Pancreas (tissue), 10 donors: ENCODE data around the gene SVIP. TPM values are rescaled to one million over a fixed set of nuclear protein-coding genes. Genes with fewer than 3 reads are reported as not detected.
A peak's percentile ranks its signal among the peaks of the same experiment; 100 is the strongest.

Experiments used
- ATAC-seq, 4 donors: fragments of 200-7000 bp; cut with Tn5 transposase; one replicate each; pipeline versions ENCODE4 v1.8.0 to v1.9.1; 2020; ENCODE audit warnings: mild to moderate bottlenecking in 4 of 4, moderate library complexity in 4 of 4
- DNase-seq, 6 donors: peaks; one replicate each; pipeline ENCODE4 v3.0.0-alpha.2; 2020
- FAIRE-seq: peaks from 2 replicates; lab custom pipeline; 2012; peaks lifted over from hg19 to GRCh38; lab: Jason Lieb, UNC
- H3K27ac ChIP-seq, 4 donors: fragments of 200-600 bp; sonication (generic); 1 replicate in 3 of 4; 2 replicates in 1 of 4; pipeline versions ENCODE4 v1.5.0 to v1.8.0; 2020
- H3K27me3 ChIP-seq, 4 donors: fragments of 200-600 bp; one replicate each; pipeline ENCODE4 v1.8.0; 2021
- H3K36me3 ChIP-seq, 3 donors: fragments of 200-600 bp; sonication (generic) in 1 of 3; one replicate each; pipeline versions ENCODE4 v1.5.0 to v1.8.0; 2020 to 2021
- H3K4me1 ChIP-seq, 3 donors: fragments of 200-600 bp; one replicate each; pipeline ENCODE4 v1.8.0; 2021
- H3K4me3 ChIP-seq, 4 donors: fragments of 200-600 bp; sonication (generic) in 2 of 4; one replicate each; pipeline versions ENCODE4 v1.5.0 to v1.8.0; 2020 to 2021
- H3K9me3 ChIP-seq, 4 donors: fragments of 200-600 bp; one replicate each; pipeline ENCODE4 v1.8.0; 2021
- CTCF ChIP-seq, 4 donors: fragments of 200-600 bp; sonication (generic) in 3 of 4; IDR thresholded peaks; one replicate each; pipeline versions ENCODE4 v1.5.0 to v1.8.0; 2021; ENCODE audit warnings: antibody characterized with exemption in 4 of 4
- WGBS, 2 donors: extraction: QIAGEN DNeasy Blood & Tissue Kit; methylation state at CpG; one replicate each; pipeline ENCODE4 v1.1.7; 2013; 5-methylcytosine and 5-hydroxymethylcytosine counted together
- intact Hi-C, 3 donors: fragments of 100-400 bp; cut with DNase I; formaldehyde crosslinking; loops; one replicate each; pipeline versions ENCODE4 v1.11.1 to v1.14.2; 2022
- polyA plus RNA-seq, 2 donors: library from polyadenylated mRNA; stranded (reverse); fragments of 200-250 nt; gene quantifications; one replicate each; pipeline ENCODE4 v1.2.3, GENCODE V29; 2013
- total RNA-seq, 6 donors: library from RNA; stranded (reverse); fragmentation: NEBNext Ultra II Directional in 4 of 6; extraction: Animal tissue kit (Norgen Biotek cat#: 25700) in 4 of 6; gene quantifications; one replicate each; pipeline versions ENCODE4 v1.2.1 to v1.2.4, GENCODE V29; 2021 to 2023
- donor health status: healthy with polysubstance abuse.
- donor health status: DM: no; HTN: no; CAD: no; lungs with moderate emphysema.
- donor health status: DM: no; HTN: no; CAD: no.
- donor health status: control.
- donor health status: control.
- donor health status: Bipolar disorder and iron deficiency.
- donor health status: DM: yes; HTN: yes; CAD: no.
- donor health status: DM: no; HTN: no; CAD: no.
- donor health status: DM: no; HTN: no; CAD: no.
- donor health status: DM: yes; HTN: yes; CAD: no.

The SVIP gene
- total and polyA plus RNA-seq, 8 donors, result 8.8 to 20.6 (median 15.2) TPM

- Histone ChIP-seq H3K27ac (no peak overlapping the region), H3K4me1 (peaks cover 0 to 11% (median 0%) of the 10 kb centered on the region in 3 donors), H3K36me3 (no peaks in the 10 kb centered on the region), H3K27me3 (no peaks in the 10 kb centered on the region), H3K9me3 (no peaks in the 10 kb centered on the region), H3K4me3 (no peak overlapping the region)
- intact Hi-C loops, result no loop called here
- DNase-seq (no peak), FAIRE-seq (no peak), ATAC-seq (no peak)
- TF ChIP-seq CTCF (IDR thresholded peaks at IDR 0.05), result no peak
- 86 to 88% methylated on average over 3 of the region's 3 CpGs for WGBS, 2 donors
Observed at GRCh38 chr11:22832315-22833015, 2.9 kb upstream of the SVIP start.

- no peak for DNase-seq
- peak; percentile 9 for FAIRE-seq
- TF ChIP-seq CTCF (IDR thresholded peaks at IDR 0.05), result no peak
- Histone ChIP-seq H3K4me3 (peak overlapping the region in 2 of 4 donors; percentile 77 to 87), H3K4me1 (peaks cover 0 to 11% (median 0%) of the 10 kb centered on the region in 3 donors), H3K36me3 (peaks cover 0 to 4% (median 0%) of the 10 kb centered on the region in 3 donors), H3K9me3 (no peaks in the 10 kb centered on the region), H3K27me3 (no peaks in the 10 kb centered on the region), H3K27ac (peak overlapping the region in 2 of 4 donors; percentile 24 to 53)
- intact Hi-C loops, result no loop called here
- WGBS, 2 donors, result 3 to 5% methylated on average over 4 of the region's 4 CpGs
- no peak for ATAC-seq
Observed at GRCh38 chr11:22830082-22830414, 447 bp upstream of the SVIP start.

- 30 to 43% methylated on average over 6 of the region's 6 CpGs for WGBS, 2 donors
Observed at GRCh38 chr11:22828373-22828772, 1.2 kb downstream of the SVIP start.

GRCh38 chr11:22822203-22822602, 7.4 kb downstream of the SVIP start:
- DNase-seq (no peak), ATAC-seq (no peak), FAIRE-seq (no peak)
- H3K36me3 ChIP-seq, result peaks cover 0 to 22% (median 0%) of the 10 kb centered on the region in 3 donors
- intact Hi-C loops, result no loop called here
- no peaks in the 10 kb centered on the region for H3K9me3 ChIP-seq
- TF ChIP-seq CTCF (IDR thresholded peaks at IDR 0.05), result no peak
- no peaks in the 10 kb centered on the region for H3K4me1 ChIP-seq
- H3K27ac ChIP-seq, result no peak overlapping the region
- 94 to 96% methylated on average over 2 of the region's 2 CpGs for WGBS, 2 donors
- no peaks in the 10 kb centered on the region for H3K27me3 ChIP-seq
- no peak overlapping the region for H3K4me3 ChIP-seq

More at GRCh38 chr11:22828373-22828772, 1.2 kb downstream of the SVIP start:
- no peak for DNase-seq
- Histone ChIP-seq H3K9me3 (no peaks in the 10 kb centered on the region), H3K27ac (no peak overlapping the region), H3K4me1 (peaks cover 0 to 11% (median 0%) of the 10 kb centered on the region in 3 donors), H3K4me3 (peak overlapping the region in 1 of 4 donors; percentile 77), H3K36me3 (peaks cover 0 to 4% (median 0%) of the 10 kb centered on the region in 3 donors), H3K27me3 (no peaks in the 10 kb centered on the region)
- intact Hi-C loops, result no loop called here
- no peak for TF ChIP-seq CTCF (IDR thresholded peaks at IDR 0.05)
- no peak for FAIRE-seq
- no peak for ATAC-seq

- Histone ChIP-seq H3K4me3 (no peak overlapping the region), H3K4me1 (peaks cover 0 to 8% (median 0%) of the 10 kb centered on the region in 3 donors), H3K36me3 (no peaks in the 10 kb centered on the region), H3K27me3 (no peaks in the 10 kb centered on the region), H3K27ac (no peak overlapping the region), H3K9me3 (no peaks in the 10 kb centered on the region)
- FAIRE-seq, result no peak
- no peak for TF ChIP-seq CTCF (IDR thresholded peaks at IDR 0.05)
- WGBS, 2 donors, result 93 to 94% methylated on average over 3 of the region's 3 CpGs
- intact Hi-C loops, result no loop called here
- no peak for ATAC-seq
- no peak for DNase-seq
Observed at GRCh38 chr11:22809893-22810292, 19.7 kb downstream of the SVIP start.
